Skin of body (tissue), 2 donors: ENCODE data around the gene ASB18. TPM values are rescaled to one million over a fixed set of nuclear protein-coding genes. Genes with fewer than 3 reads are reported as not detected.

ENCODE experiments used
- DNase-seq: peaks from one replicate; lab custom pipeline; 2025; lab: John Stamatoyannopoulos, UW
- total RNA-seq: library from RNA; depleted of rRNA; stranded (reverse); fragments of >200 nt; gene quantifications from one replicate; pipeline ENCODE4 v1.2.3, GENCODE V29; 2014

Gene ASB18
- total RNA-seq, 1 donor from 2014 or later = 0.79 TPM

DNA sequence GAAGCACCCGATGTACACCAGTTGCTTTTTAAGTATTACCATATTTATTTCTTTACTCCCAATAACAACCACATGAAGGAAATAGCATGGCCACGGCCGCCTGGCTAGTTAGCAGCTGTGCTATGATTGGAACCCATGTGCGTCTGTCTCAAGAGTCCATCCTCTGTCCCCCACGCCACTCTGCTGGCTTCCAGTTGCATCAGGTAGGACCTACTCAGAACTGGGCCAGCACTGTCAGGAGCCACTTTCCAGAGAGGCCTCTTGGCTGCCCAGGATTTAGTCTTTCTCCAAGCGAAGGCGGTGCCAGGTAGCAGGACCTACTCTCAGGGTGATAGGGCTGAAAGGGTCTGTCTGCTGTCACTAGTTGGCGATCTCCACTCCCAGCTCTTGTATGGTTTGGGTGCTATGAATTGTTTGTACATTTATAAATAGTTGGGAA lies 22.1 kb downstream of the ASB18 start:
- DNase-seq = no peak

DNA sequence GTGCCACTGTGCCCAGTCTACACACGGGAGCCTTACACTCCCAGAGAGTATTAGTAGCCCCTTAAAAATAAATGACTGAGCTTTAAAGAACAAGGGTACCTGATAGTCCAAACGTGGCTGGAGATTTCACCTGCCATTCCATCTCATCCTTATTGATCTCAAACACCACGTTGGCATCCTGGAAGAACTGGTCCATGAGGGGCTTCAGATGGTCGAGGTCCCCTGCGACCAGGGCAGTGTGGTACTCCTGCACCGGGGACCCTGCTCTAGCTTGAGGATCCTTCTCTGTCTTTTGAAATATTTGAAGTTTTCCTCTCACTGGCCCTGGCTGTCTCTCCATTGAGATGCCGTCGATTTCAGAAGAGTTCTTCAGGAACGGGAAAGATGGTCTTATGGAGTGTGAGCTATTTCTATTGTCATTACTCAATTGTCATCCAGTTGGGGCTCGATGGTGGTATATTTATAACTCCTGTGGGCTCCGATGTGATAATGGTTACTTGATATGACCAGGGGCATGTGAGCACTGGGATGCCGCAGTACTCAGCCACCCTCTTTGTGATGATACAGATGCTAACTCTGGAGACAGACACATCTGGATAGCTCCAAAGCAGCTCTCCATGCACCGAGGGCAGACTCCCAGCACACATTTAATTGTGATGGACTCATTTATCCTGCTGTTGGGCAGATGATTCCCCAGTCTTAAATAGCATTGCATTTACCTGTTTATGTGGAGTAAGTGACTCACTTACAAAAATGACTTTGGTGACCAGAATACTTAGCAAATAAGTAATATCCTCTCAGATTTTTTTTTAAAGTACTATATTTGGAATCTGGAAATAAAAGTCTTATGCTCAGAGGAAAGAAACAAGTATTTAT lies 22.8 kb downstream of the ASB18 start:
- DNase-seq = no peak

GRCh38 chr2:236240228-236240990 lies 23.8 kb downstream of the ASB18 start:
- DNase-seq = no peak

DNA sequence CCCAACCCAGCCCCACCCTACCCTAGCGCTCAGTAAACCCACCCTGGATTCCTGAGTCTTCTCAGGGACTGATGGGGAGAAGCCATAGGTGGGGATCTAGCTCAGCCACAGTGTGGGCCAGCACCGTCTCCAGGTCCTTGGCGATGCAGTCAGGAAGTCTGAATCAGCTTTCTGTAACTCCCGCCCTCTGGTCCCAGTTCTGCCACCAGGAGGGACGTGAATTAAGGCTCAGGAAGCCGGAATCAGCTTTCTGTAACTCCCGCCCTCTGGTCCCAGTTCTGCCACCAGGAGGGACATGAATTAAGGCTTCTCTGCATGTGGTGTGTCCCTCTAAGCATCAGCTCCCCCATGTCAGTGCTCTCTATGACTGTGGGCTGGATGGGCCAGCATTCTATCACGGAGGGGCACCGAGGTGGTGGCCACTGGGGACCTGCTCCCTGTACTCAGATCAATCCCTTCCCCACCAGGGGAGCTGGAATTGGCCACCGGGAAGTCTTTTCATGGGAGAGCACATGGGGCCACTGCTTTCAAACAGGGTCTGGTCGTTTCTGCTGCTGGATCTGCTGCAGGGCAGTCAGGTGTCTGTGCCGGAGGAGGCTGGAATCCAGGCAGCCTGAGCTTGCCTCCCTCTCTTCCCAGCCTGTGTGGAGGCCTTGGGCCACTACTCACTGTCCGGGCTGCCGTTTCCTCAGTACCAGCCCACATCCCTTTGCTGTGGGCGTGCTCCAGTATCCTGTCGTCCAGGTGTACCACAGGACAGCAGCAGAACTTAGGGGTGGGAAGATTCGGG lies 24.7 kb downstream of the ASB18 start:
- DNase-seq = no peak

DNA sequence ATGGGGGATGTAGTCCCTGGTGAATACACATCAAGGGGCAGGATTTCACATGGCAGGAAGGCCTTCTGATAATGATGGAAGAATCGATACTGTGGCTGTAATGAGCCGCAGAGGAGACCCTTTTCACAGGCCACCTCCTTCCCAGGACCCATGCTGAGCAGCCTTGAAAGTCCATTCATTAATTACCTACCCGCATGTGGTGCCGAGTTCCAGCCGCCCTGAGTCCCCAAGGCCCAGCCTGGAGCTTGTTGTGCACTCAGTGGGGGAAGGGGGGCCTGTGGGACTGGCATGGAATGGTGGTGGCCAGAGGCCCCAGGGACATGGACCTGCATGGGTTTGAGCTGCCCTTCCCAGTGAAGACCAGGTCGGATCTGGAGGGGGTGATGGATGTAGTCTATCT lies 25.5 kb downstream of the ASB18 start:
- DNase-seq = no peak

- no peak for DNase-seq
Observed at GRCh38 chr2:236237468-236238190, 26.6 kb downstream of the ASB18 start.

- DNase-seq = no peak
Observed at GRCh38 chr2:236236559-236237452, 27.4 kb downstream of the ASB18 start.

GRCh38 chr2:236229186-236229585 lies 35.0 kb downstream of the ASB18 start:
- no peak for DNase-seq

DNA sequence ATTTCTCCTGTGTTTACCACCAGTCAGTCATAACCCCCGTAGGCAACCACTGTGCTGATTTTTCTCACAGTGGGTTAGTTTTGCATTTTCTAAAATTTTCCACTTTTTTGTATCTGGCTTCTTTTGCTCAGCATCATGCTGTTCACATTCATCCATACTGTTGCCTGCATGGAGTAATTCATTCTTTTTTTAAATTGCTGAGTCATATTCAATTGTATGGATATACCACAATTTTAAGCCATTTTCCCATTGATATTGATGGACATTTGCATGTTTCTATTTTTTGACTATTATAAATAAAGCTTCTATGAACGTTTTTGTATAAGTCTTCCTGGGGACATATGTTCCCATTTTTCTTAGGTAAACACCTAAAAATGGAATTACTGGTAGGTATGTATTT lies 40.5 kb downstream of the ASB18 start:
- DNase-seq = no peak

GRCh38 chr2:236221798-236222197 lies 42.4 kb downstream of the ASB18 start:
- no peak for DNase-seq

- DNase-seq = no peak
Observed at GRCh38 chr2:236219411-236219810, 44.8 kb downstream of the ASB18 start.

DNA sequence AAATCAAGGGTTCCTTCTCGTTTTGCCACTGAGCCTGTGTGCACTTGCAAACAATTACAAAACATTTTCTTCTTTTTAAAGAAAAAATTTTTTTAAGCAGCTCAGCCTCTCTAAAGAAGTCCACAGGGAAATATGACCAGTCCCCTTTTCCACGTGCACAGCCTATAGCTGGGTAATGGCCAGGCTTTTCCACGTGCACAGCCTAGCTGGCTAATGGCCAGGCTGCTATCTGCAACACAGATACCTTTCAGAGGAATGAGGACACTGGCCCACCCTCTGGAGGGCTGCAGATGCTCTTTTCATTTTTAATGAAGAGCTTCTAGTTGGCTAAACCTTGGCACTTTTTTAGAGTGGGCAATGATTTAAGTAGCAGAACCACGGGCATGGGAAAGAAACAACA lies 46.3 kb downstream of the ASB18 start:
- DNase-seq = no peak

DNA sequence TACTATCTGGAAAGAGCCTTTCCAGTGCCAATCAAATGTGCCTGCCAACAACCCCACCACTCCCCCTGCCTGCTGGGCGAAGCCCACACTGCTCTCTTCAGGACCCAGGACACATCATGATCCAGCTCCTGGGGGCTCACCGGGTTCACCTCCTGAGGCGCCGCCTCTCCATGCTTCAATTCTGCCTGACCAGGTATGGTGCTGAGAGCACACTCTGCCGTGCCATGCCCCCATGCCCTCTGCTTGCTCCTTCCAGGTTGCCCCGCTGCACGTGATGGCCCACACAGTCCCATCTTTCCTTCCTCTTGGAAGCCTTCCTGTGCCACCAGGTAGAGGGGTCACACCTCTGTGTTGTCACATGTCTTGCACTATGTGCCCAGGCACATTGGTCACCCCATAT lies 47.5 kb downstream of the ASB18 start:
- DNase-seq = no peak

GRCh38 chr2:236215761-236216333 lies 48.4 kb downstream of the ASB18 start:
- DNase-seq = no peak

- no peak for DNase-seq
Observed at GRCh38 chr2:236215196-236215595, 49.0 kb downstream of the ASB18 start.

DNA sequence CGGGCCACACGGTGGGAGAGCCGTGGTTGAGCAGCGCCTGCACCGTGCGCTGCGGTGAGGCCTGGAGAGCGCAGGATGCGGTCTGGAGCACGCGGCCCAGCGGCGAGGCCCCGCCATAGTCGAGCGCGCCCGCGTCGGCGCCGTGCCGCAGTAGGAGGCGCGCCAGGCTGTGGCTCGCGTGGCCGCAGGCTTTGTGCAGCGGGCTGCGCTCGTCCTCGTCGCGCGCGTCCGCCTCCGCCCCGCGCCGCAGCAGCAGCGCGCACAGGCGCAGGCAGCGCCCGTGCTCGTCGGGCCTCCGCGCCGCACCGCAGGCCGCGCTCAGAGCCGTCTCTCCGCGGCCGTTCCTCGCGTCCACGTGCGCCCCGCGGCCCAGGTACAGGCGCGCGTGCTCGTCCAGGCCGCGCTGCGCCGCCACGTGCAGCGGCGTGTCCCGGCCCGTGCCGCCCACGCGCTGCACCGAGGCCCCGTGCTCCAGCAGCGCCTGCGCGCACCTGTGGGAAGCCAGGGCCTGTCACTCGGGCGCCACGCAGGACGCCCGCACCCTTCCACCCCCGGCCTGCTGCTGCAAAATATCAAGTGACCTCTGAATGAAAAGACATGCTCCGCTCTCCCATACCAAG lies 49.7 kb downstream of the ASB18 start:
- DNase-seq = no peak

GRCh38 chr2:236211296-236211695 lies 52.9 kb downstream of the ASB18 start:
- DNase-seq = no peak

- no peak for DNase-seq
Observed at GRCh38 chr2:236210536-236210935, 53.7 kb downstream of the ASB18 start.

GRCh38 chr2:236209996-236210395 lies 54.2 kb downstream of the ASB18 start:
- no peak for DNase-seq
